Colonic mucosa (tissue), 4 donors: ENCODE measurements around the gene WDR74. TPM values are rescaled to one million over a fixed set of nuclear protein-coding genes. Genes with fewer than 3 reads are reported as not detected.

ENCODE experiments used
- DNase-seq: peaks from one replicate; pipeline ENCODE4 v3.0.0-alpha.2; 2020
- H3K27ac ChIP-seq: fragments of 200-600 bp; one replicate; pipeline ENCODE4 v1.8.0; 2021
- H3K27me3 ChIP-seq: fragments of 200-600 bp; one replicate; pipeline ENCODE4 v1.8.0; 2021
- H3K36me3 ChIP-seq: fragments of 200-600 bp; one replicate; pipeline ENCODE4 v1.8.0; 2021
- H3K4me1 ChIP-seq: fragments of 200-600 bp; one replicate; pipeline ENCODE4 v1.8.0; 2021; ENCODE audit warnings: mild to moderate bottlenecking
- H3K4me3 ChIP-seq: fragments of 200-600 bp; one replicate; pipeline ENCODE4 v1.8.0; 2021
- H3K9ac ChIP-seq, 2 donors: one replicate each; pipeline ENCODE4 v1.7.0; 2013; ENCODE audit warnings: control low read depth in 2 of 2, low read depth in 2 of 2, low read length in 2 of 2
- H3K9me3 ChIP-seq: fragments of 200-600 bp; one replicate; pipeline ENCODE4 v1.8.0; 2021
- intact Hi-C: fragments of 100-400 bp; cut with DNase I; formaldehyde crosslinking; loops from one replicate; pipeline ENCODE4 v1.14.1; 2022
- total RNA-seq, 2 donors: library from RNA; stranded (reverse); fragmentation: NEBNext Ultra II Directional in 1 of 2; extraction: Animal tissue kit (Norgen Biotek cat#: 25700) in 1 of 2; gene quantifications; one replicate each; pipeline ENCODE4 v1.2.1, GENCODE V29; 2021
- TF ChIP-seq, protein P1 (sequence below): fragments of 200-600 bp; IDR thresholded peaks from one replicate; pipeline ENCODE4 v1.8.0; 2022; ENCODE audit warnings: antibody characterized with exemption, mild to moderate bottlenecking
- donor health status: healthy.
- donor health status: DM: no; HTN: no; CAD: no.
- donor health status: DM: no; HTN: no; CAD: no.

Gene WDR74
- total RNA-seq, 2 donors from 2014 or later, result 27.4 to 43.3 TPM

DNA sequence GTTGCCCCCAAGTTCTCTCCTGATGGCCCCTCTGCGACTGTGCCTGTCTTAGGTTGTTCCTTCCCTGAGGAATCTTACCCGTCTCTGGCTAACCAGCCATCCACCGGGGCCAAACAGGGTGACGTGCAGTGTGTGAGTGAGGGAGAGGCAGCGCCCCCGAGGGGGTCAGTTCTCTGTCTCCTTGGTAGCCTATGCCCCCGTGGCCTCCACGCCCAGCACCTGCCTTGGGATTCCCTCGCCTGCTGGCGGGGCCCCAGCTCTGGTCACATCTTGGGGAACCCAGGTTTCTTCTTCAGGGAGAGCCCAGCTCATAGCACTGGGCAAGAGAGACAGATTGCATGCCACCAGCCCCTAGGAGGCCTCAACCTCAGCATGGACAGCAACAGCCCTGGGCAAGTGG lies 39.9 kb downstream of the WDR74 start:
- Histone ChIP-seq H3K4me3 (no peak overlapping the region), H3K9ac (no peak overlapping the region), H3K9me3 (no peaks in the 10 kb centered on the region), H3K36me3 (peaks cover 25% of the 10 kb centered on the region), H3K27ac (no peak overlapping the region), H3K4me1 (peaks cover 11% of the 10 kb centered on the region), H3K27me3 (no peaks in the 10 kb centered on the region)
- intact Hi-C loops, result no loop called here
- DNase-seq, result no peak
- TF ChIP-seq, protein P1, sequence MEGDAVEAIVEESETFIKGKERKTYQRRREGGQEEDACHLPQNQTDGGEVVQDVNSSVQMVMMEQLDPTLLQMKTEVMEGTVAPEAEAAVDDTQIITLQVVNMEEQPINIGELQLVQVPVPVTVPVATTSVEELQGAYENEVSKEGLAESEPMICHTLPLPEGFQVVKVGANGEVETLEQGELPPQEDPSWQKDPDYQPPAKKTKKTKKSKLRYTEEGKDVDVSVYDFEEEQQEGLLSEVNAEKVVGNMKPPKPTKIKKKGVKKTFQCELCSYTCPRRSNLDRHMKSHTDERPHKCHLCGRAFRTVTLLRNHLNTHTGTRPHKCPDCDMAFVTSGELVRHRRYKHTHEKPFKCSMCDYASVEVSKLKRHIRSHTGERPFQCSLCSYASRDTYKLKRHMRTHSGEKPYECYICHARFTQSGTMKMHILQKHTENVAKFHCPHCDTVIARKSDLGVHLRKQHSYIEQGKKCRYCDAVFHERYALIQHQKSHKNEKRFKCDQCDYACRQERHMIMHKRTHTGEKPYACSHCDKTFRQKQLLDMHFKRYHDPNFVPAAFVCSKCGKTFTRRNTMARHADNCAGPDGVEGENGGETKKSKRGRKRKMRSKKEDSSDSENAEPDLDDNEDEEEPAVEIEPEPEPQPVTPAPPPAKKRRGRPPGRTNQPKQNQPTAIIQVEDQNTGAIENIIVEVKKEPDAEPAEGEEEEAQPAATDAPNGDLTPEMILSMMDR, result no peak

DNA sequence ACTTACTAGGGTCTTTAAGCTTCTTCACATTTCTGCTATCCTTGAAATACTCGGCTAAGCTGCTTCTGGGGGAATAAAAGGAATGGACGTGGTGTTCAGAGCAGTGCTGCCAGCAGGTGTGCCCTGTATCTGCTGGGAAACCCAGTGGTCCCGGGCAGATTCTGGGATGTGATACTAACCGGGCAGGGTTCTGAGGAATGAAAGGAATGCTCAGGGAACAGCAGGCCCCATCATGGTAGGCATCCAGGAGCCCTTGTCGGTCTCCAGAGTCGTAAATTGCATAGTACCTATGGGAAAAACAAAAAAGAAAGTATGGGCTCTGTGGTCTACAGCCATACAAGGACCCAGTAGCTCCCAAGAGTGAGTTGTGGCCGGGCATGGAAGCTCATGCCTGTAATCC lies 43.1 kb downstream of the WDR74 start:
- Histone ChIP-seq H3K27ac (no peak overlapping the region), H3K4me1 (peaks cover 5% of the 10 kb centered on the region), H3K27me3 (no peaks in the 10 kb centered on the region), H3K9ac (no peak overlapping the region), H3K36me3 (peaks cover 31% of the 10 kb centered on the region), H3K9me3 (no peaks in the 10 kb centered on the region), H3K4me3 (no peak overlapping the region)
- intact Hi-C loops, result no loop called here
- TF ChIP-seq, protein P1, result no peak
- no peak for DNase-seq

DNA sequence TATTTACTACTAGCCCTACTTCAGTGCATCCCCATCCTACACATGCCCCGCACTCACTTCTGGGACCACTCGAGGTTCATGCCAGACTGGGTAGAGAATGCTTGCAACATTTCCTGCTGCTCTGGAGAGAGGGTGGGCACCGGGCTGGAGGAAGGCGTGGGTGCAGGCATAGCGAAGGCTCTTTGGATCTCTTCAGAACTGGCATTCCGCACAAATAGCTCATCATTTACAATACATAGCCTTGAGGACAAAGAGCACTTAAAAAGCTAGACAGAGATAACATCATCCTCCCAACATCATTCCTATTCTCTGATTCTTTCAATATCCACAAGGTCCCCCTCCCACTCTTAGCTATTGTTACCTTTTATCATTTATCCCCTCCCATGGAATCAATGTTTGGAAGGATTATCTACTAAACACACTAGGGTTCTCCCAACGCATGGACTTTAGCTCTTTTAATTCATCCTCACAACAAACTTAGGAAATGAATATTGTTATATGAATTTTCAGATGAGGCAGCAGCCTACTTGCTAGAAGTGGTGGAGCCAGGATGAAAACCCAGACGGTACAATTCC lies 45.1 kb downstream of the WDR74 start:
- peaks cover 26% of the 10 kb centered on the region for H3K36me3 ChIP-seq
- TF ChIP-seq, protein P1, result no peak
- H3K4me1 ChIP-seq, result peaks cover 5% of the 10 kb centered on the region
- no peaks in the 10 kb centered on the region for H3K27me3 ChIP-seq
- H3K9me3 ChIP-seq, result no peaks in the 10 kb centered on the region
- no peak overlapping the region for H3K4me3 ChIP-seq
- H3K9ac ChIP-seq, result no peak overlapping the region
- no peak overlapping the region for H3K27ac ChIP-seq
- DNase-seq, result no peak
- intact Hi-C loops, result no loop called here

DNA sequence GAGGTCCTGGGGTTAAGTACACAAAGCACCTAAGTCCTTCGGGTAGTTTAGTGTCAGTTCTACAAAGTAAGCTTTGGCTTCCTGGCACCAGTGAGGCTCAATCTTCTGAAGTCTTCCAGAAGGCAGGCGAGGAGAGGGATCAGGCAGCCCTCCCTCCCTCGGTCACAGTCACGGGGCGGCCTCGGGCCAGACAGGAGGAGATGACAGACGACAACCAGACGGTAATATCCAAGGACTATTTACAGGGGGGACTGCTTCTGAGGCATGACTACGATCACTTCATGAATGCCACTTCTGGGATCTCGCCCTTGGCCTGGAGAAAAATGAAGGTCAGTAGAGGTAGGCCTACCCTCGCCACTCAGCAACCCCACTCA lies 47.2 kb downstream of the WDR74 start:
- H3K9ac ChIP-seq, result peak overlapping the region; percentile 39 to 89
- intact Hi-C loops, result no loop called here
- H3K36me3 ChIP-seq, result peaks cover 26% of the 10 kb centered on the region
- H3K27me3 ChIP-seq, result no peaks in the 10 kb centered on the region
- DNase-seq, result peak; percentile 33
- TF ChIP-seq, protein P1, result no peak
- peak overlapping the region; percentile 80 for H3K27ac ChIP-seq
- peak overlapping the region; percentile 98 for H3K4me3 ChIP-seq
- peaks cover 7% of the 10 kb centered on the region for H3K4me1 ChIP-seq
- no peaks in the 10 kb centered on the region for H3K9me3 ChIP-seq

DNA sequence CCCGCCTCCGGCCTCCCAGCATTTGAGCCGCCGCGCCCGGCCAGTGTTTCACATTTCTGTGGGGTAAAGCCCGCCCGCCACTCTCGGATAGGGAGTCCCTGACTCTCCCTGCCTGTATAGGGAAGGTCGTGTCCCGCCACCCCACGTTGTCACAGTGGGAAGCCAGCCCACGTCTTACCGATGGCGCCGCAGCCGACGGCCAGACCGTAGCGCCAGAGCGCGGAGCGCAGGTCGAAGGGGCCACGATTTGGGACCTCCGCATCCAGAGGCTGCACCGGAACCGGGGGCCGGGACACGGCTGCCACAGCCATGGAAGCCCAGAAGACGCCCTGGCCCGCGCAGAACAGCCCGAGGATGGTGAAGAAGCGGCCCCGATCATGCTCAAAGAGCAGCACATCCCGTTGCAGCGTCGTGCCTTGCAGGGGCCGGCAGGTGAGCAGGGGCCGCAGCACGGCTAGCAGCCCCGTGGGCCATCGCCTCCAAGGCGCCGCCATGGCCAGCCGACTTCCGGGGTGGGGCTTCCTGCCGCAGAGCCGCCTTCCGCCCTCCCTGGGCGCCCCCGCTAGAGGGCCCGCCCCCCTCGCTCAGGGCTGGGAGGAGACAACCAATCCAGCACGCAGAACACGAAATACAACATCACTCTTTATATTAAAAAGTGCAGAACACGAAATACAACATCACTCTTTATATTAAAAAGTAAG lies 47.7 kb downstream of the WDR74 start, which contains the start of gene TMEM223:
TSS of gene TMEM223 (minus strand) at position 506 of the 701 bp plus-strand sequence. CDS start at position 494, 12 bp downstream.
- Histone ChIP-seq H3K4me3 (peak within 1 kb of the TSS; percentile 98), H3K9ac (peak within 1 kb of the TSS; percentile 89 to 96), H3K27ac (peak within 1 kb of the TSS; percentile 80), H3K36me3 (peaks cover 25% of the 10 kb centered on the region), H3K27me3 (no peaks in the 10 kb centered on the region), H3K9me3 (no peaks in the 10 kb centered on the region), H3K4me1 (peaks cover 7% of the 10 kb centered on the region)
- DNase-seq, result peak; percentile 92
- intact Hi-C loops, result no loop called here
- TF ChIP-seq, protein P1, result no peak
